ENCODE data around the gene SLC4A1AP. TPM values are rescaled to one million over a fixed set of nuclear protein-coding genes. Genes with fewer than 3 reads are reported as not detected.

SLC4A1AP gene
- total and polyA plus RNA-seq, 8 donors, result 5.1 to 12.6 (median 8.2) TPM

DNA sequence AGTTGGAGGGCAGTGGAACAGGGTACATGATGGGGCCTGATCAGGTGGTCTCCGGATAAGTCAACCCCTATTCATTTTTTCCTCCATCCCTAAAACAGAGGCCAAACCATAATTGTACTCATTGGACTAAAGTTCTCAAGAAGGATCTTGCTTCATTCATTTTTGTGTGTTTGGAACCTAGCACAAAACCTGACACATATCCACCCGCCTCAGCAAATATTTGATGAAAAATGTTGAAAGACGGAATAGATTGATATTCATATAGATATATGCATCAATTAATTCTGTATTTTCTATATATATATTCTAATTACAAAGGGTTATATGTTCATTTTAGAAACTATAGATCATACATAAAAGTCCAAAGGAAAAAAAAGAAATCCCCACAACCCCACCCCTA lies 21.9 kb downstream of the SLC4A1AP start:
- Histone ChIP-seq H3K4me1 (peaks cover 8 to 31% (median 10%) of the 10 kb centered on the region in 3 donors), H3K27ac (no peak overlapping the region), H3K4me3 (no peak overlapping the region), H3K27me3 (no peaks in the 10 kb centered on the region), H3K36me3 (peaks cover 0 to 27% (median 0%) of the 10 kb centered on the region in 3 donors), H3K9me3 (no peaks in the 10 kb centered on the region)
- FAIRE-seq, result no peak
- intact Hi-C loops (cut with DNase I), result no loop called here
- ATAC-seq, result no peak
- no peak for DNase-seq
- TF ChIP-seq, protein P1, sequence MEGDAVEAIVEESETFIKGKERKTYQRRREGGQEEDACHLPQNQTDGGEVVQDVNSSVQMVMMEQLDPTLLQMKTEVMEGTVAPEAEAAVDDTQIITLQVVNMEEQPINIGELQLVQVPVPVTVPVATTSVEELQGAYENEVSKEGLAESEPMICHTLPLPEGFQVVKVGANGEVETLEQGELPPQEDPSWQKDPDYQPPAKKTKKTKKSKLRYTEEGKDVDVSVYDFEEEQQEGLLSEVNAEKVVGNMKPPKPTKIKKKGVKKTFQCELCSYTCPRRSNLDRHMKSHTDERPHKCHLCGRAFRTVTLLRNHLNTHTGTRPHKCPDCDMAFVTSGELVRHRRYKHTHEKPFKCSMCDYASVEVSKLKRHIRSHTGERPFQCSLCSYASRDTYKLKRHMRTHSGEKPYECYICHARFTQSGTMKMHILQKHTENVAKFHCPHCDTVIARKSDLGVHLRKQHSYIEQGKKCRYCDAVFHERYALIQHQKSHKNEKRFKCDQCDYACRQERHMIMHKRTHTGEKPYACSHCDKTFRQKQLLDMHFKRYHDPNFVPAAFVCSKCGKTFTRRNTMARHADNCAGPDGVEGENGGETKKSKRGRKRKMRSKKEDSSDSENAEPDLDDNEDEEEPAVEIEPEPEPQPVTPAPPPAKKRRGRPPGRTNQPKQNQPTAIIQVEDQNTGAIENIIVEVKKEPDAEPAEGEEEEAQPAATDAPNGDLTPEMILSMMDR (IDR thresholded peaks at IDR 0.05), result no peak
- 85 to 94% methylated on average over 3 of the region's 3 CpGs for WGBS, 2 donors

DNA sequence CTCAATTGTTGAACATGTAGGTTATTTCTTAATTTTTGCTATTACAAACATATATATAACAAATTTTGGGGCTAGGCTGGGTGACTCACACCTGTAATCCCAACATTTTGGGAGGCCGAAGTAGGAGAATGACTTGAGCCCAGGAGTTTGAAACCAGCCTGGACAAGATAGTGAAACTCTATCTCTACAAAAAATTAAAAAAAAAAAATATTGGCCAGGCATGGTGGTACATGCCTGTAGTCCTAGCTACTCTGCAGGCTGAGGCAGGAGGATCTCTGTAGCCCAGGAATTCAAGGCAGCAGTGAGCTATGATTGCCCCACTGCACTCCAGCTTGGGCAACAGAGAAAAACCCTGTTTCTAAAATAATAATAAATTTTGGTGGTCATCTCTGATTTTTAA lies 23.5 kb downstream of the SLC4A1AP start:
- intact Hi-C loops (cut with DNase I), result no loop called here
- Histone ChIP-seq H3K27ac (no peak overlapping the region), H3K4me3 (no peak overlapping the region), H3K9me3 (no peaks in the 10 kb centered on the region), H3K4me1 (peaks cover 0 to 15% (median under 1%) of the 10 kb centered on the region in 3 donors), H3K36me3 (peaks cover 0 to 27% (median 0%) of the 10 kb centered on the region in 3 donors), H3K27me3 (no peaks in the 10 kb centered on the region)
- TF ChIP-seq, protein P1 (IDR thresholded peaks at IDR 0.05), result no peak
- whole genome bisulfite sequencing, 2 donors, result 96 to 98% methylated on average over 1 of the region's 1 CpG
- no peak for ATAC-seq
- FAIRE-seq, result no peak
- DNase-seq, result no peak

DNA sequence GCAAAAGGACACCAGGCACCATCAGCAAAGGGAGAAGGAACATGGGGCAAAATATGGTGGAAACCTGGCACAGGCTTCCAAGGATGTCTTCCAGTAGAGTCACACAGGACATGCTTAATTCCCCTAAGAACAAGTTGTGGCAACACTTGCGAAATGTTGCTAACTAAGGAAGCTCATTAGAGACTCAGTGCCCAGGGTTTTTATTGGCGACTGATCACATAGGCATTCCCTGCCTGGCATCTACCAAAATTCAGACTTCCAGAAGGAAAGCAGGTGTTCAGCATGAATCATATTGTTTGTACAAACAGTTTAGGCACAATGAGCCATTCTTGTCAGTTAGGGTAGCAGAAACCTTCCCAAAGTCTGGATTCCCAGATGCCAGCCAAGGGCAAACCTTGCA lies 25.7 kb downstream of the SLC4A1AP start:
- Histone ChIP-seq H3K27me3 (no peaks in the 10 kb centered on the region), H3K9me3 (no peaks in the 10 kb centered on the region), H3K4me1 (no peaks in the 10 kb centered on the region), H3K4me3 (no peak overlapping the region), H3K36me3 (peaks cover 0 to 27% (median 0%) of the 10 kb centered on the region in 3 donors), H3K27ac (no peak overlapping the region)
- DNase-seq, result no peak
- FAIRE-seq, result no peak
- ATAC-seq, result peak in 2 of 4 donors; percentile 22 to 50
- 85 to 93% methylated on average over 2 of the region's 2 CpGs for WGBS, 2 donors
- intact Hi-C loops (cut with DNase I), result no loop called here
- TF ChIP-seq, protein P1 (IDR thresholded peaks at IDR 0.05), result no peak

DNA sequence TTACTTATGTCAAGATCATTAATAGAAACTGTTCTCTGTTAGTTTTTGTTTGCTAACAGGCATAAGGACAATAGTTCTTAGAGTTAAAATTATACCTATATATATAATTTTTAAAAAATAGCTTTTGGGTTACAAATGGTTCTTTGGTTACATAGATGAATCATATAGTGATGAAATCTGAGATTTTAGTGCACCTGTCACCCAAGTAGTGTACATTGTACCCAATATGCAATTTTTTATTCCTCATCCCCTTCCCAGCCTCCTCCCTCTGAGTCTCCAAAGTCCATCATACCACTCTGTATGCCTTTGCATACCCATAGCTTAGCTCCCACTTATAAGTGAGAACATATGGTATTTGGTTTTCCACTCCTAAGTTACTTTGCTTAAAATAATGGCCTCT lies 26.4 kb downstream of the SLC4A1AP start:
- no peak for DNase-seq
- Histone ChIP-seq H3K9me3 (no peaks in the 10 kb centered on the region), H3K4me1 (no peaks in the 10 kb centered on the region), H3K36me3 (peaks cover 0 to 32% (median 0%) of the 10 kb centered on the region in 3 donors), H3K27ac (no peak overlapping the region), H3K27me3 (no peaks in the 10 kb centered on the region), H3K4me3 (no peak overlapping the region)
- TF ChIP-seq, protein P1 (IDR thresholded peaks at IDR 0.05), result no peak
- FAIRE-seq, result peak; percentile 17
- ATAC-seq, result no peak
- intact Hi-C loops (cut with DNase I), result no loop called here

DNA sequence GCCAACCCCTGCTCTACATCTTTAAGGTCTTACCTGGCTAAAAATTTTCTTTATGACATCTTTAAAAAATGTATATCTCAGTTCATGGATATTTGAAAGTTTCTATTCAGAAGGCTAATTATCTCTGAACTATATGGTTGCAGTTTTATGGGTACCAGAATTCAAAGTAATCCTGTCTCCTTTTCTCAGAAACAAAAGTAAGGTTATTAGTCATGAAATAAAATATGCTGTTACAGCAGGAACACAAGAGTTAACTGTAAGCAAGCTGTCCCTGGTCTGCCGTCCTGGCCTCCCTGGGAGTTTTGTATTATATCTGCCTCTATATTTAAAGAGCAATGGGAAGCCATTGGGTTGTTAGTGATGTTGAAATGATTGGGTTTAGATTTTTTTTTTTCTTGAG lies 34.0 kb downstream of the SLC4A1AP start:
- intact Hi-C loops (cut with DNase I), result no loop called here
- no peak for DNase-seq
- WGBS, 2 donors, result 72 to 79% methylated on average over 1 of the region's 1 CpG
- Histone ChIP-seq H3K9me3 (no peaks in the 10 kb centered on the region), H3K27me3 (no peaks in the 10 kb centered on the region), H3K36me3 (peaks cover 0 to 10% (median 0%) of the 10 kb centered on the region in 3 donors), H3K4me1 (peaks cover 0 to 3% (median 0%) of the 10 kb centered on the region in 3 donors), H3K4me3 (no peak overlapping the region), H3K27ac (no peak overlapping the region)
- no peak for ATAC-seq
- TF ChIP-seq, protein P1 (IDR thresholded peaks at IDR 0.05), result no peak
- FAIRE-seq, result no peak
